HK-2 (cell line): ENCODE data around the gene TMEM266.
A peak's percentile ranks its signal among the peaks of the same experiment; 100 is the strongest.

Experiments
- DNase-seq: peaks from one replicate; pipeline ENCODE4 v3.0.0-alpha.2; 2018; ENCODE audit not compliant: unreplicated experiment

Gene TMEM266

DNA sequence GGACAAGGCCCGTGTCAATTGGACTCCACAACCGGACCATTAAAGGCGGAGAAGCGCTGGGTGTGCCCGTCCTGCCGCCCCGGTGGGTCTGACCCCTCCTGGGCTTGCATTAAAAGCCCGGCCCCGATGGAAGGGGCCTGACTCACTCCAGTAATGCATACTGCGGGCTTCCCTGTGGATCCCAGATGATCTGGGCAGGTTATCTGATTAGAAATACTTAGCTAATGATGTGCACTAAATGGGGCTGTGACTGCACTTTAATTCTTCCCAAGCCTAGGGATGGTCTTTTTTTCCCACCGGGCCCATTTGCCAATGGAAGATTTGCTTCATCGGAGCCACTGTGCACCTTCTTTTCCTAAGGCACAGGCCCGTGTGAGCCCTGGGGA is 124.9 kb downstream of the TMEM266 start:
- DNase-seq, result no peak

DNA sequence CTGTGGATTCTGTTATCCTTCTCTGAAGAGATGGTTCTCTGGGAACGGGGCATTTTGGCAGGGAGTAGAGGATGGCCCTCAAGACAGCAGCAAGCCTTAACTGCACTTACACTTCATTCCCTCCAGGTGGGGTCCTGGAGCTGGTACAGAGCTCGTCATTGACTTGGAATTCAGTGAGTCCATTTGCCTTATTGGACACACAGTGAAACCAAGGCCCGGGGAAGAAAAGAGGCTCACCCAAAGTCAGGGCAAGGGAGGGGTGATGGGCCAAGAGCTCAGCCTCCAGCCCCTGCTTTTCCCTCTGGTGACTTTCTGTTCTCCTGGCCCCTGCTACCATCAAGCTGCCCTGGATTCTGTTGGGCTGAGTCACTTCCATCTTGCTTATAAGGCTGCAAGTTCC is 125.9 kb downstream of the TMEM266 start:
- DNase-seq, result peak; percentile 51

DNA sequence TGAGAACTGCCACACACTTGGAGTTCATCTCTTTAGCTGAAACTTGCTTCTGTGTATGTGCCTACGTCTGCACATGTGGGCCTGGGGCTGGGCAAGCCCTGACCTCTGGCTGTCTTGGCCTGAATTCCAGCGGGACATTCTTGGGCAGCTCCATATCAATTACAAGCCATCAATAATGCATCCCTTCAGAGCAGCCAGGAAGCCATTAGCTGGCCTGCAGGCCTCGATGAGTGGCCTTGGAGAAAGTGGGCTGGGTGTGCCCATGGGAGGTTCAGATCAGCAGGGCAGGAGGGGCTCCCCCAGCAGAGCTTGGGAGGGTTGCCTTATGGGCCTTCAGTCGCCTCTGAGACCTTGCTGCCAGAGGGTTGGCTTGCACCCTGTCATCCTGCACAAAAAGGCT is 127.4 kb downstream of the TMEM266 start:
- no peak for DNase-seq

DNA sequence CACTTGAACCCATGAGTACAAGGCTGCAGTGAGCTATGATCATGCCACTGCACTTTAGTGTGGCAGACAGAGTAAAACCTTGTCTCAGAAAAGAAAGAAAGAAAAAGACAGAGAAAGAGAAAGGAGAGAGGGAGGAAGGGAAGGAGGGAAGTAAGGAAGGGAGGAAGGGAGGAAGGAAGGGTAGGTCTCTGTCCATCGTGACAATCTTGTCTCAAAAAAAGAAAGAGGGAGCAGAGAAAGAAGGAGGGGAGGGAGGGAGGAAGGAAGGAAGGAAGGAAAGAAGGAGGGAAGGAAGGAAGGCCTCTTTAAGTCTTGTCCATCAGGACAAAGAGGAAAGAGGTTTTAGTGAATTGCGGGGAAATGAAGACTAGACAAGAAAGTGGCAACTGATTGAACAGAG is 129.3 kb downstream of the TMEM266 start:
- no peak for DNase-seq

DNA sequence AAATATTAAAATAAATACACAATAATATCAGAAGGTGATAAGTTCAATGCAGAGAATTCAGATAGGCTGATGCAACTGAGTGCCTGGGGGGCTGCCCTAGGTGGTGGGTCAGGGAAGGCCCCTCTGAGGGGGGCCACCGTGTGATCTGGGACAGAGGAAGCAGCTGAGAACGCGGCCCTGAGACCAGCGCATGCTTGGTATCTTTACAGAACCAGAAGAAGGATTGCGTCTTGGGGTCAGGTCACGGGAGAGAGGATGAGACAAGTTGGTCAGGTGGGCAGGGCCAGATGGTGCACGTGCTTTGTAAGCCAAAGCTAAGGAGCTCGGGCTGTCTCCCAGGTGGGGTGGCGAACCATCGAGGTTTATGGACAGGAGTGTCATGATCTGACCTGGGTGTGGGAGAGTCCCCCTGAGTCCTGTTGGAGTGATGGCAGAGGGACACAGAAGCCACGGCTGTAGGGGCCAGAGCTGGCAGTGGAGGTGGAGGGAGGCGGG is 130.3 kb downstream of the TMEM266 start:
- DNase-seq, result no peak

DNA sequence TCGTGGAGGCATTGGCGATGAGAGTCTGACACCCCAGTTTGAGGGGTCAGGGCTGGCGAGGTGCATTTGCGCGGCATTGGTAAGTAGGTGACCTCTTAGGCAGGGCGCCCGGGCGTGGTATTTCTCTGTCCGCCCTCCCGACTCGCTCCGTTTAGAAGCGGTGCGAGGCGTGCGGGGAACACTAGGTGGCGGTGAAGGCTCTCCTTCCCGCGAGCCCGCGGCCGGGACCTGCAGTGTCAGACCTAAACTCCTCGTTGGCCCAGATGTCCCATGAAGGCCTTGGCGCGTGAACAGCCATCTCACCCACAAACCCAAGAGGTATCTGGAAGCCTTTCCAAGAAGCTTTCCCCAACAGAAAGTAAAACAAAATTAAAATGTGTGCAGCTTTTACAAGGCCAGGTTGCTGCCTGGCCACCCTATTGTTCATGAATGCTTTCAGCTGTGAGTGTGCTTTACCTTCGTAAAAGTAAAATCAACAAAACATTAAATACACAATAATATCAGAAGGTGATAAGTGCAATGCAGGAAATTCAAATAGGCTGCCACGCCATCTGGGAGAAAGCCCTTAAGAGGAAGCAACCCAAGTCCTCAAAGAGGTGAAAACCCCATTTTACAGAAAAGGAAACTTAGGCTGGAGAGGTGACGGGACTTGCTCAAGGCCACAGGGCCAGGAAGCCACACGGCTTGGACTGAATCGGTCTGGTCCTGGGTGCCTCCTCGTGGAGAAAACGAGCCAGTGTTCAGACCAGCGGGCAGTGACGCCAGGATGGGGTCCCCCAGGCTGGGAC is 131.2 kb downstream of the TMEM266 start:
- peak; percentile 76 for DNase-seq

DNA sequence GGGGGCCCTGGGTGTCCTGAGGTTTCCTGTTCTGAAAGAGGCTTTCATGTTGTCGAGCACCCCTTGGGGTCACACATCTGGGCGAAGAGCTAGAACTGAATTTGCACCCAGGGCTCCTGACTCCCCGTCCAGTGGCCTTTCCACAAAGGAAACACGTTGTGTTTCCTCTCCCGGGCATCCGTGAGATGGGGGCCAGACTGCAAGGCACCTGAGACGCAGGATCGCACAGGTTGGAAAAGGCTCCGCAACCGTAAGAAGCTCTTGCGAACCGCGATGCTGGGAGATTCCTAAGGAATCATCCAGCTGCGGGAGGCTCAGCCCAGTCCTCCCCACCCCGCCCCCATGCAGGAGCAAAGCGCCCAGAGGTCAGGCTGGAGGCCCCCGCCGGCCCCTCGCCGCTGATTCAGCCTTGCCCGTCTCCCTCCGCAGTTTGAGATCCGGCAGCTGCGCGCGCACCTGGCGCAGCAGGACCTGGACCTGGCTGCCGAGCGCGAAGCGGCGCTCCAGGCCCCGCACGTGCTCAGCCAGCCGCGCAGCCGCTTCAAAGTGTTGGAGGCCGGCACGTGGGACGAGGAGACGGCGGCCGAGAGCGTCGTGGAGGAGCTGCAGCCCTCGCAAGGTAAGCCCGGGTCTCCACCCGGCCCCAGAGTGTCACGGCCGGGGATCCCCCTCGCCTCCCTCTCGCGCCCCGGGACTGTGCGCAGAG is 131.9 kb downstream of the TMEM266 start:
- no peak for DNase-seq

DNA sequence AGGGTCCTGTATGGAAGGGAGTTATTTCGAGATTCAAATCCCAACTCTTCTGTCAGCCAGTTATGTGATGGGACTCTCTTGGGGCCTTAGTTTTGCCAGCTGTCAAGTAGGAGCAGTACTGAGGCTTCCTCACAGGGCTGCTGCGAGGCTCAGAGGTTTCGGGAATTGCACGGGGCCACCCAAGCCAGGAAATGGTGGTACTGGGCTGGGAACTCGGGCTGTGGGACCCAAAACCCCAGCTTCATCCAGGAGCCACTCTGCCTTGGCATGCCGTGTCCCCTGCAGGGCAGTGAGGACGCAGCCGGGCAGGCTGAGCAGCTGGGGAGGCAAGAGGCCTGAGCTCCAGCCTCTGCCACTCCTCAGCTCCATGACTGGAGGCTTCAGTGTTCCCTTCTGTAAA is 132.9 kb downstream of the TMEM266 start:
- no peak for DNase-seq

DNA sequence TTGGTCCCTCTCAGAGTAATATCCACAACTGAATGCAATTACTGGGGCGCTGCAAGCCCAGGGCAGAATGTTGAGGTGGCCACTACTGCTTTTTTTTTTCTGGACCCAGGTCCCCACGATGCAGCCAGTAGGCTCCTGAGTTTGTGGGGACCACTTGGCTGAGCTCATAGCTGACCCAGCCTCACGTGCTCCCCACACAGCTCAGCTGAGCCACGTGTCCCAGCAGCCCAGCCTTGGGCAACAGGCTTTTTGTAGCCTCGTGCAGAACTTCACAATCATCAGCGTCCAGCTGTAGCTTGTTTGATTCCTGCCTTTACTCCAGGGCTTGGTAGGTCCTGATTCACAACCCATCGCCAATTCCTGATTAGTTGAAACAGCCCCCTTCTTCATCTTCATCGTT is 134.1 kb downstream of the TMEM266 start:
- no peak for DNase-seq

DNA sequence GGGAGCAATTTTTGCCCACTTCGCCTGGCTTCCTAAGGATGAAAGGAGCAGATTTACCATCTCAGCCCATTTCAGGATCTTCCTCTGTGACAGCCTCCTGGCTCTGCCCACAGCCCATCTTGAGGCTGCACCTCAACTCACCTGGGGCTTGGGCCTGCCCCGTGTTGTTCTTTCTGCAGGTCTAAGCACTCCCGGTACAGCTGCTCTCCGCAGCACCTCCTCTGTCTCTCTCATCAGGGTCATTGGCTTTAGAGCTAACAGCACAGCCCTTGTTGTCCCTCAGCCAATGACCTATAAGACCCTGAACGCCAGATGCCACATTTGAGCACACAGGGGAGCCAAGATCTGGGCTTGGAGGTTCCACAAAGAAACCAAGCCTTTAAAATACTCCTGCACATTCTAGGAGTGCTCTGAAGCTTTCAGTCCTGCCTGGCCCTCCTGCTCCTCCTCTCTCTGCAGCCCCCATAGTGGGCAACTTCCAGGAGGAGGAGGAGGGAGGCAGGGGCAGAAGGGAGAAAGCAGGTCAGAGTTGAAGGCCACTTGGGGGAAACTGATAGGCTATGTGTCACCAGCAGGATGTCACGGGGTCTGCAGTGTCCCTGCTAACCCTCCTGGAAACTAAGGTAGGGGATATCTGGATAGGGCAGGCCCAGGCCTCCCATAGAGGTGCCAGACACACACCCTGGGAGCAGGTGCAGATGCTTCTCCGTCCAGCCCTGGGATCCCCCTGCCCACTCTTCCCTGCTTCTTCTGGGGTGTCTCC is 135.9 kb downstream of the TMEM266 start:
- DNase-seq, result no peak

DNA sequence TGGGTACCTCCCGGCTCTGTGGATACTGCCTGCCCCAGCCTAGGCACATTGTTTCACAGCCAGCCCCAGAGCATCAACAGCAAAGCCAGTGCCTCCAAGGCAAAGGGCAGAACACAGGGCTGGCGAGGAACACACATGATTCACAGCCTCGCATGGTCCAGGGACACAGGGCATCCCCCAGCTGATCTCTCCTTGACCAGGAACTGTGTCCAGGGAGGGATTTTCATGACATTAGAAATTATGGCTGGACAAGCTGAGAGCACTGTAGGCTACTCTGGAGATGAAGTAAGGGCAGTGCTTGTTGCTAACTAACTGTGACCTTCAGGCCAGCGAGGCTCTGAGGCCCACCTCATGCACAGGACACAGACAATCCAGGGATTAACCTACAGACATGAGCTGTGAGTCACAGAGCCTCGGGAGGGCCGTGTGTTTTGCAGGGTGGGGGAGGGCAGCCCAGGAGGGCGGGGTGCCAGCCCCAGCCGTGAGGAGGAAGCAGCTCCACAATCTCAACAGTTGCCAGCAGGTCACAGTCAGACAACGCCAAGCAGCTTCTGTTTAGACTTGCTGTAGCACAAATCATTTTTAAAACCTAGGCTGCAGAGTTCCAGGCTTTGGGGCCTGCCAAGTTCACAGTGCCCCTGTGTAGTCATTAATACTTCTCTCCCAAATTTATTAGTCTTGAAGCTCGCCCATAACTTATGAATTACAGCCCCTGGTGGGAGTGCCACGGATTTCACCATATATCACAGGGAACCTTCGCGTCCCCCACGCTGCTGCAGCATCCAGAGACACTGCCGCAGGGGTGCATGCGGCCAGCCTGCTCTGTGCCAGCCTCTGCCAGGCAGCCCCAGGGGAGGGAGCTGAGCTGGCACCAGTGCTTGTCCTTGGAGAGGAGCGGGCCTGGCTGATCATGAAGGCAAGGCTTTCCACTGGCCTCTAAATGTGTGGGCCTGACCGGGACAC is 136.8 kb downstream of the TMEM266 start:
- DNase-seq, result peak; percentile 78

DNA sequence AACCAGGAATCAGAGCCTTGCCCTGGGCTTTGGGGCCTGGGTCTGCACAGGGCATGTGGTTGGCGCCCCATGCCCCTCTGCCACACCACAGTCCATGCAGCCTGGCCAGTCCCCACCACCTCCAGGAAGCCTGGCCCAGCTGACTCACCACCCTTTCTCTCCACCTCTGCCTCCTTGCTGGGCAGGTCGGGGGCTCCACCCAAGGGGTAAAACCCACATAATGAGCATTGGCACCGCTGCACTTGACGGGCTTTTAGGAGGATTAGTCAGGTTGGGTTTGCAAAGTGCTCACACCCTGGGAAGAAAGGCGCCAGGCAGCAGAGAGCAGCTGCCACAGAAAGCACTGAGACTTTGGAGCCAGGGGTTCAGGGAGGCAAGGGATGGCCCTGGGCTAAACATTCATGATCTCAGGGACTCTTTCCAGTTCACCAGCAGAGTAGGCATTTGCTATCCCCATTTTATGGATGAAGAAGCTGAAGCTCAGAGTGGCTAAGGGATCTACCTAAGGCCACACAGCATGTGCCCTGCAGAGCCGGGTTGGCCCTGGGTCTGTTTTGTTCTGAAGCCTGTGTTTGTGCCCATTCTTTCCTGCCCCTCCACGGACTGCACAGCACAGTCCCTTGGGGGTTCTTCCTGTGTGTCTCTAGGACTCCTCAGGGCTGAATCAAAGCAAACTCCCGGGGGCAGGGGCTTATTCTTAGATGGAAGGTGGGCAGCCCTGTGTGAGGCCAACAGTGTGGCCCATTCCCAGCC is 138.1 kb downstream of the TMEM266 start:
- DNase-seq, result peak; percentile 46

DNA sequence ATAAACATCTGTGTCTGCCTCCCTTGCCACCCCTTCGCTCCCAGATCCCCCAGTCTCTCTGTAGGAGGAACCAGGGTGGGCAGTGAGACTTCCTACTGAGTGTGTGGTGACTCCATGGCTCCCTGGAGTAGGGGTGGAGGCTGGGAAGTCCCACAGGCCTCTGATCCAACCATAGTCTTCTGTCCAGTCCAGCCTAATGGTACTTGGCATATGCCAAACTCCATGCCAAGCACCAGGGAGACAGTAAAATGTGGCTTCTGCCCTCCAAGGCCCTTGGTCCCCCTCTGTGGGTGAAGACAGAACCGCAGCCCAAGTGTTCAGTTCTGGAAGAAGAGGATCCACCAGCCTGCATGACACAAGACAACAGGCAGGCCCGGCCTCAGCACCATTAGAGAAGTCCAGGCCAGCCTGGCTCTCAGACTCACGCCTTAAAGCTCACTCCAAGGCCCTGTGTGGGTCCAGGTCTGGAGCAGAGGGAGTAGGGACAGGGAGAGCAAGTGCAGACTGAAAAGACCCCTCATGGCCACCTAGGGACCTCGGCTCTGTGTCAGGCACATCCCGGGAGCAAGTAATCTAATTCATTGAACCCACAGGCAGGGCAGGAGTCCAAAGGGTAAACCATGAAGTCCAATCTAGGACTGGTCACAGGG is 138.8 kb downstream of the TMEM266 start:
- no peak for DNase-seq

DNA sequence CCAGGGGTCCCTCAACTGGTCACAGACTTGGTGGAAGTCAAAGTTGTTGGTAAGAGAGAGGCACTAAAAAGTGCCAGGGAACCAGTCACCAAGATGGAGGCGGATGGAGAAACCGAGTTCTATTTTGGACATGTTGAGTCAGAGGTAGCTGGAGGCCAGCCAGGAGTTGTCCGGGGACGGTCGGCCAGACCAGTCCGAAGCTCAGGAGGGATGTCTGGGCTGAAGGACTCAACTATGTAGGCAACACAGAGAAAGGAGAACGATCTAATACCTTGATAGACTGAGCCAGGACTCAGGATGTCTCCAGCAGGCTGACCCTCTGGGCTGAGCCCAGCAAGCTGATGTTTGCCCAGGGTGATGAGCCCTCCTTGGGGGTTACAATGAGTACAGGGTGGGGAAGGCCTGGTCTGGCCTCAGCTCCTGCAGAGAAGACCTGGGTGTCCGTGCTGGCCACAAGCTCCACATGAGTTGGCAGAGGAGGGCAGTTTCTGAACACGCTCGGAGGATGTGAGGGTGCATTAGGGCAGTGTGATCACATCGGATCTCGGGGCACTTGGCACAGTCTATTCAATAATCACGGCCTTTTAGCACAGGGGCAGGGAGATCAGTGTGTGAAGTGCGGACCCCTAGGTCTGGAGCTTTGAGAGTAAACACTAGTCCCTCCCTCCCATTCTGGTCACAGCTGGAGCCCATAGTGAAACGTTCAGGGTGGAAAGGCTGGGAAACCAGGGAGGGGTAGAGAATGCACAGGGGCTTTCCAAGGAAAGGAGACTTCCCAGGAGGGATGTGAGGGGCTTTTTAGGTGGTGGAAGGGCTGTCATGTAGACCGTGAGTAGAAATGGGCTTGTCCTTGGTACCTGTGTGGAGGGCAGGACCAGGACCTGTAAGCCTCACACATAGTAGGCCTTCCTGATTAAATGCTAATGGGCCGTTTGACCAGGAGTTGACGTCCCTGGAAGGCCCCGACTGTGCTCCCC is 139.6 kb downstream of the TMEM266 start:
- no peak for DNase-seq

DNA sequence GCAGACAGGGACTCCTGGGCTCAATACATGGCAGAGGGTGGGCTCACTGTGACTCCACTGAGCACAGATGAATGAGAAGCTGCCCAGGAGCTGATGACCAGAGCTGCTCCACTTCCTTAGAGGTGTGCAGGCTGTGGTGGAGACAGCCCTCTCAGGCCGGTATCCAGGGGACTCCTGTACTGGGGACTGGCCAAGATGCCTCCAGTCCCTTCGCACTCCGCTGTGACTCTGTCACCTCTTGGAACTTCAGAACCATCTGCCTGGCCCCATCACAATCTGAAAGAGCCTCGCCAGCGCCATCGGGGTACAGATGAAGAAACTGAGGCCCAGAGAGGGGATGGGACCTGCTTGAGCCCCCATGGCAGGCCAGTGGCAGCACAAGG is 140.3 kb downstream of the TMEM266 start:
- no peak for DNase-seq

DNA sequence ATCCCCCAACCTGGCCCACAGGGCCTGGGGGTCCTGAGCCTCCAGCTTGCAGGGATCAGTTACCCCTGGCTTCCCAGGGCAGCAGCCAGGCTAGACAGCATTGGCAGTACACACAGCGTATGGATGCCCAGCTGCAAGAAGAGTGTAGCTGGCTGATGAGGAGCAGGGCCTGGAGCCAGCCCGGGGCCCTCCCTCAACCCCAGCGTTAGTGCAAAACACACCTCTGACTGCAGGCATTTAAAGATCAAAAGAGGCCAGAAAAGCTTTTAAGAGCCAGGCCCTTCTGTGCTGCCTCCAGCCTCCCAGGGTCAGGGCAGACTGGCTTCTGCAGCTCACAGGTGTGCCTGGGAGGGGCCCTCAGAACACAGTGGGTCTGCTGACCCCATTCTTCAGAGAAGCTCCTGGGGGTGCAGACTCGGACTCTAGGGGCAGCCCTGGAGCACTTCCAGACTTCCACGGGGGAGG is 140.9 kb downstream of the TMEM266 start:
- no peak for DNase-seq

DNA sequence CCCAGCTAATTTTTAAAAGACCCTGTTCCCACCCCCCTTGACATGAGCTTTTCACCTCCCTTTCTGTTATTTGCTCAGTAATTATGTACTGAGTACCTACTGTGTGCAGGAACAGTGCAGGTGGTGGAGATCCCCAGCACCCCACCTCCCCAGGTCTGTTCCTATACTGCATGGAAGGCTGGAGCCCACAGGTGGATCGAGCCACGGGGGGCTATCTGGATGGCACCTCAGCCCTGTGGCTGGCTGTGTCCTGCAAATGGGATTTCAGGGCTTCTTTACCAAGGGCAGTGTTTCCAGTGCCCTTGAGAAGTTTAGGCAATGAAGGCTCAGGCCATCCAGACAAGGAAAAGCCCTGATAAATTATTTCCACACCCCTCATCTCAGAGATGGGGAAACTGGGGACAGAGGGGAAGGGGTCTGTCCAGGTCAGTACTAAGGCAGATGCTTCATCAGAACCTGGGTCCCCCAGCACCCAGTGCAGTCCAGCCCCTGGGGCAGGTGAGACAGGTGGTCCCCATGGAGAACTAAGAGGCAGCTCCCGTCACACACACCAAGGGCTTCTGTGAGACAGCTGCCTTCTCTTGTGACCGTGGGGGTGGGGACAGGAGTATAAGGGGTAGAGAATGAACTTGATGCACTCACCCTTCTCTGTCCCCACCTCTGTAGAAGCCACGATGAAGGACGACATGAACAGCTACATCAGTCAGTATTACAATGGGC is 141.9 kb downstream of the TMEM266 start:
- DNase-seq, result no peak
